Aorta (tissue), 5 donors: ENCODE data around the gene PTPRG. TPM values are rescaled to one million over a fixed set of nuclear protein-coding genes. Genes with fewer than 3 reads are reported as not detected.

ENCODE experiments used
- ATAC-seq: fragments of 200-7000 bp; cut with Tn5 transposase; one replicate; pipeline ENCODE4 v1.9.1; 2022; ENCODE audit warnings: moderate library complexity; ENCODE audit not compliant: low FRiP score
- DNase-seq, 2 donors: peaks; one replicate each; pipeline ENCODE4 v3.0.0-alpha.2; 2020
- H3K27ac ChIP-seq, 2 donors: one replicate each; pipeline ENCODE4 v1.5.1; 2013; ENCODE audit warnings: low read length in 2 of 2, mild to moderate bottlenecking in 2 of 2, moderate library complexity in 2 of 2, control low read depth in 1 of 2, inconsistent platforms in 1 of 2, low read depth in 1 of 2
- H3K27me3 ChIP-seq, 2 donors: one replicate each; pipeline ENCODE4 v1.6.1; 2013; ENCODE audit warnings: control low read depth in 1 of 2, low read length in 1 of 2, mild to moderate bottlenecking in 1 of 2, moderate library complexity in 1 of 2; ENCODE audit not compliant: insufficient read depth in 2 of 2, control insufficient read depth in 1 of 2
- H3K36me3 ChIP-seq, 2 donors: one replicate each; pipeline ENCODE4 v1.6.1; 2013; ENCODE audit warnings: control low read depth in 1 of 2, low read length in 1 of 2, mild to moderate bottlenecking in 1 of 2; ENCODE audit not compliant: insufficient read depth in 2 of 2, control insufficient read depth in 1 of 2
- H3K4me1 ChIP-seq, 2 donors: one replicate each; pipeline ENCODE4 v1.6.1; 2013; ENCODE audit warnings: low read length in 2 of 2, control low read depth in 1 of 2, mild to moderate bottlenecking in 1 of 2, moderate library complexity in 1 of 2; ENCODE audit not compliant: insufficient read depth in 2 of 2, control insufficient read depth in 1 of 2
- H3K4me3 ChIP-seq, 2 donors: one replicate each; pipeline ENCODE4 v1.5.1; 2013; ENCODE audit warnings: low read length in 2 of 2, control low read depth in 1 of 2, mild to moderate bottlenecking in 1 of 2
- H3K9me3 ChIP-seq: one replicate; pipeline ENCODE4 v1.6.1; 2013; ENCODE audit warnings: mild to moderate bottlenecking, low read length; ENCODE audit not compliant: control insufficient read depth
- WGBS, 2 donors: extraction: QIAGEN DNeasy Blood & Tissue Kit; methylation state at CpG; one replicate each; pipeline ENCODE4 v1.1.7; 2013; 5-methylcytosine and 5-hydroxymethylcytosine counted together
- intact Hi-C, 2 donors: fragments of 100-400 bp; cut with DNase I; formaldehyde crosslinking; loops; one replicate each; pipeline versions ENCODE4 v1.14.2 to v1.15.0; 2022
- polyA plus RNA-seq, 2 donors: library from polyadenylated mRNA; stranded (reverse); fragments of 200-250 nt; gene quantifications; one replicate each; pipeline ENCODE4 v1.2.3, GENCODE V29; 2013
- total RNA-seq, 2 donors: library from RNA; stranded (reverse); fragmentation: NEBNext Ultra II Directional; extraction: Animal tissue kit (Norgen Biotek cat#: 25700); gene quantifications; one replicate each; pipeline ENCODE4 v1.2.1, GENCODE V29; 2021
- donor health status: healthy with polysubstance abuse.
- donor health status: Bipolar disorder and iron deficiency.
- donor health status: DM: no; HTN: no; CAD: no.
- donor health status: DM: no; HTN: no; CAD: no.
- donor health status: DM: yes; HTN: yes; CAD: no.

The PTPRG gene
- total and polyA plus RNA-seq, 4 donors, result 5.3 to 150 (median 52.4) TPM

DNA sequence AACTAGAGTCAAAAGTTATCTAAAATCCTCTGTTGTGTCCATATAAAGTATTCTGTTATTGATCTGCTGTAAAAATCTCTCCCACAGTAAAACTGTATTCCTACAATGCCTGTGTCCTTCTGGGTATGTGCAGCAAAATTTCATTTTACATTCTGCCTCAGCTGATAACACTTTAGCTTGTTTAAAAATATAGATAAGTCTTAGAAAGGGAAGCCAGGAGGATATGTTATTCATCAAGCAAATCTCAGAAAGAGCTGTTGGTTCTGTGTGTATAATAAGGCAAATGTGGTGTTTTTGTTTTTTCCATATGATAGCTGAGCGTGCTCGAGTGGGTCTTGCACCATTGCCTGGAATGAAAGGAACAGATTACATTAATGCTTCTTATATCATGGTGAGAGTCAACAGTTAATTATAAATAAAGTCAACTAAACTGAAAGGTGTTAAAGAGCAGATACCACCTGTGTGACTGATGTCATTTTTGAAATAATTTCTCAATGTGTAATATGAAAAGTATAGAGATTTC lies 715.3 kb downstream of the PTPRG start:
- intact Hi-C loops, result no loop called here
- WGBS, 2 donors, result 91 to 94% methylated on average over 2 of the region's 2 CpGs
- no peak overlapping the region for H3K4me3 ChIP-seq
- DNase-seq (no peak), ATAC-seq (no peak)
- no peaks in the 10 kb centered on the region for H3K9me3 ChIP-seq
- H3K27ac ChIP-seq, result no peak overlapping the region
- H3K27me3 ChIP-seq, result no peaks in the 10 kb centered on the region
- H3K36me3 ChIP-seq, result peaks cover 3 to 5% of the 10 kb centered on the region in 2 donors
- H3K4me1 ChIP-seq, result no peaks in the 10 kb centered on the region

DNA sequence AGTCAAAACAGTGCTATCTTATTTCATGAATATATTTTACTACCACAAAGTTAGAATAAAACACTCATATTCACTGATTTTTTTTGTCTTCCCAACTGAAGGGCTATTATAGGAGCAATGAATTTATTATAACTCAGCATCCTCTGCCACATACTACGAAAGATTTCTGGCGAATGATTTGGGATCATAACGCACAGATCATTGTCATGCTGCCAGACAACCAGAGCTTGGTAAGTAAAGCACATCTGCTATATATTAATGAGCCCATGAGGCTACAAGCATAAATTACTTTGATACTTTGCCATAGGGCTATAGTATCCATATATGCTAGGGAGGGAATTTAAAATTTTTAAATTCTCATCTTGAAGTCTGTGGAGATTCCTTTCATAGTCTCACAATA lies 716.1 kb downstream of the PTPRG start:
- H3K9me3 ChIP-seq, result no peaks in the 10 kb centered on the region
- no peaks in the 10 kb centered on the region for H3K27me3 ChIP-seq
- intact Hi-C loops, result no loop called here
- peaks cover 3 to 5% of the 10 kb centered on the region in 2 donors for H3K36me3 ChIP-seq
- WGBS, 2 donors, result 88 to 92% methylated on average over 3 of the region's 3 CpGs
- H3K4me3 ChIP-seq, result no peak overlapping the region
- H3K4me1 ChIP-seq, result no peaks in the 10 kb centered on the region
- ATAC-seq (no peak), DNase-seq (no peak)
- H3K27ac ChIP-seq, result no peak overlapping the region

DNA sequence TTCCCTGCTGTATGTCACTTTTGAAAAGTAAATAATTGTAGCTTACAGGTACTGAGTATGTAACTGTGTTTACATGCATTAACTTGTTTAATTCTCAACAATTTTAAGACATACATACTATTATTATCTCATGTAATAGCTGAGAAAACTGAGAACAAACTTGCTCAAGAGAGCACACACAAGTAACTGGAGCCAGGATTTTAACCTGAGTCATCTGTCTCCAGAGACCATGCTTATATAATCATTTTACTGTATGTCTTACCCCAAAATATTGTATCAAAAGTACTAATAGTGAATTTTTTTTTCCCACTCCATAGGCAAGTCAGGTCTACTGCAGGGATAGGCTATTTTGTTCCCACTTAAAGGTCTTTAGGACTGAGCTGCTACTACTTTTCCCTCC lies 716.6 kb downstream of the PTPRG start:
- Histone ChIP-seq H3K4me3 (no peak overlapping the region), H3K27me3 (no peaks in the 10 kb centered on the region), H3K36me3 (peaks cover 2 to 5% of the 10 kb centered on the region in 2 donors), H3K9me3 (no peaks in the 10 kb centered on the region), H3K27ac (no peak overlapping the region), H3K4me1 (no peaks in the 10 kb centered on the region)
- no peak for DNase-seq
- ATAC-seq, result no peak
- intact Hi-C loops, result no loop called here

DNA sequence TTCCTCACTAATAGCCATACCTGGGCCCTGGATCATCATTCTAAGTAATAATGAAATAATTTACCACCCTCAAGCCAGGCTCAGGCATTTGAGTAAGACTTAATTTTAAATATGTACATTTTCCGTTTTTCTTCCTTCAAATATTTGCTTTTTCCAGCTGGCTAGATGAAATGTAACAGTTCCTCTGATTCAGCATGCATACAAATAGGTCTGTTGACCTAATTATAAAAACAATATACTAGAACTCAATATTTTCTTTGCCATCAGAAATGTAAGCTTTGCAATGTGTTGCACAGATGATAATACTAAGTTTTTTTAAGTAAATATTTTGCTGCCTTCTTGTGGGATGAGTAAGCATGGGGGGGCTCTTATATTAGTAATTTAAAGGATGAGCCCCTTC lies 720.4 kb downstream of the PTPRG start:
- WGBS, 2 donors, result 59 to 88% methylated on average over 1 of the region's 1 CpG
- H3K9me3 ChIP-seq, result no peaks in the 10 kb centered on the region
- no peak for ATAC-seq
- H3K36me3 ChIP-seq, result peaks cover 0 to 3% of the 10 kb centered on the region in 2 donors
- no peaks in the 10 kb centered on the region for H3K4me1 ChIP-seq
- H3K27ac ChIP-seq, result no peak overlapping the region
- intact Hi-C loops, result no loop called here
- H3K4me3 ChIP-seq, result no peak overlapping the region
- no peaks in the 10 kb centered on the region for H3K27me3 ChIP-seq
- no peak for DNase-seq

DNA sequence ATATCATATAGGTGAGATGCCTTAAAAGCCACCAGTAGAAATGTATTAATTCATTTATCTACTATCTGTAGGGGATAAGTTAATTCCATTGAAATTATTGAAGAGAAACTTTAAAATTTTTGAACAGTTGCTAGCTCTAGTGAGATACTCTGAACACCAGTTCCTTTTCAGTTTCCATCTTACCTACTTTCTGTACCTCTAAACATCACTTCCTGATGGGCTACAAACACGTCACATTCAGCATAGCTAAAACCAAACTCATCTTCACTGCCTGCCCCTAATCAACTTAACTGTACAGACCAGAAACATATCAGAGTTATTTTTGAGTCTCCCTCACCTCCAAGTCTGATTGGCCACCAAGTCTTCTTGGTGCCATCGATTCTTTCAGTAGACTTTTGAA lies 723.1 kb downstream of the PTPRG start:
- ATAC-seq, result no peak
- intact Hi-C loops, result no loop called here
- Histone ChIP-seq H3K36me3 (peaks cover 0 to 3% of the 10 kb centered on the region in 2 donors), H3K27me3 (no peaks in the 10 kb centered on the region), H3K27ac (no peak overlapping the region), H3K4me1 (no peaks in the 10 kb centered on the region), H3K9me3 (no peaks in the 10 kb centered on the region), H3K4me3 (no peak overlapping the region)
- WGBS, 2 donors, result 92% methylated on average over 2 of the region's 2 CpGs
- no peak for DNase-seq

DNA sequence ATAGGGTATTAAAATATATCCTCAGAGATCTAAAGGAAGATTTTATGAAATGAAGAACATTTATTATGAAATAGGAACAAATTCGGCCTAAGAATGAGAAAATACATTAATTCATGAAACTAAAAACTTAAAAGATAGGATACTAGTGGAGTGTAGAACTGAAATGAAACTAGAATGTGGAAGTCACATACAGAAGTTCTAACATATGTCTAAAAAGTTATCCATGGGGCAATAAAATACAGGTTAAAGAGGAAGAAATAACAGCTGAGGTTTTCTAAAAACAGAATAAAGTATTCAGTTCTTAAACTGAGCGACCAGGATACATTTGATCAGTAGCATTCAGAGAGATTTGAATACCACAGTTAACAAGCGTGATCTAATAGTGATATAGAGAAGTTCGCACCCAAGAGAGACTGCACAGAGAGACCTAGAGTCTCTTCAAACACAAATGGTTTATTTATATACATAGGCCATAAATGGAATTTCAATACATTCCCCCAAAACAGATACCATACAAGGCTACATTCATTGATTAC lies 726.1 kb downstream of the PTPRG start:
- ATAC-seq (no peak), DNase-seq (no peak)
- intact Hi-C loops, result no loop called here
- Histone ChIP-seq H3K9me3 (no peaks in the 10 kb centered on the region), H3K4me1 (no peaks in the 10 kb centered on the region), H3K36me3 (peaks cover 0 to 8% of the 10 kb centered on the region in 2 donors), H3K27me3 (no peaks in the 10 kb centered on the region), H3K4me3 (no peak overlapping the region), H3K27ac (no peak overlapping the region)
- WGBS, 2 donors, result 91 to 97% methylated on average over 4 of the region's 4 CpGs

DNA sequence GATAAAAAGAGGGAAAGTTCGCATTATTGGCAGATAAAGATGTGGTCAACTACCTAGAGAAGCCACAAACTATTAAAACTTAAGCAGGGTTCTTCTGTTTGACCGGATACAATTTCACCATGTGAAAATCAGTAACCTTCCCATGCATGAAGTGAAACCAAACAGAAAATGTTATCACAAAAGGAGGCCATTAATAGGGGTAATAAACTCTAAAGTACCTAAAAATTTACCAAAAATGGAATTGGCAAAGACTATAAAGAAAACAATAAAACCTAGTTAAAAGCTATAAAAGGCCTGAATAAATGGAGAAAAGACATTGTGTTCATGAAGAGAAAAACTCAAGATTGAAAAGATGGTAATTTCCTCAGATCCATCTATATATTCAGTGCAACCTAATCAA lies 728.6 kb downstream of the PTPRG start:
- H3K27me3 ChIP-seq, result no peaks in the 10 kb centered on the region
- no peaks in the 10 kb centered on the region for H3K4me1 ChIP-seq
- intact Hi-C loops, result no loop called here
- no peak overlapping the region for H3K27ac ChIP-seq
- no peak overlapping the region for H3K4me3 ChIP-seq
- ATAC-seq, result no peak
- H3K9me3 ChIP-seq, result no peaks in the 10 kb centered on the region
- no peak for DNase-seq
- WGBS, 2 donors, result 96 to 97% methylated on average over 2 of the region's 2 CpGs
- peaks cover 2 to 10% of the 10 kb centered on the region in 2 donors for H3K36me3 ChIP-seq

DNA sequence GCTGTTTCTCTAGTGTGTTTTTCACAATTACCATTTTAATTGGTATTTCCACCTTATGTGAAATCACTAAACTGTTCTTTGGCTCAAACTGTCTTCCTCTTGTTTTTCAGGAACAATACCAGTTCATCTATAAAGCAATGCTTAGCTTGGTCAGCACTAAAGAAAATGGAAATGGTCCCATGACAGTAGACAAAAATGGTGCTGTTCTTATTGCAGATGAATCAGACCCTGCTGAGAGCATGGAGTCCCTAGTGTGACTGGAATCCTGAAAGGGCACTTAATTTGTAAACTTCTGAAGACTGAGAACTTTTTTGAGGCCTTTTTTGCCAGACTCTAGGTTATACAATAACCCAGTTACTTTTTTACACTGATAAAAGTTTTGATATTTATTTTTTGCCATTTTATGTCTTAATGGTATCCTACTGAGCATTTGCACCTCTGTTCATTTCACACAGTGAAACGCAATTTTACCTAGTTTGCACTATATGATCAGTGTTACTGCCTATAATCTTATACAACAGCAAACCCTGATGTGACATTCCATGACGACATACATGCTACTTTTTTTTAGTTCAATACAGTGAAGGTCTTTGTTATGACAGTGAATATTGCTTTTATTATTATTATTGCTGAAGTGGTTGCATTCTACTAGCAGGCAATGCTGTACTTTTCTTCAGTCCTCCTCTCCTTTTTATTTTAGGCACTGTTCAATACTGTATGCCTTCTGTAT lies 731.8 kb downstream of the PTPRG start:
- DNase-seq (no peak), ATAC-seq (no peak)
- H3K4me1 ChIP-seq, result no peaks in the 10 kb centered on the region
- H3K27ac ChIP-seq, result no peak overlapping the region
- no peaks in the 10 kb centered on the region for H3K27me3 ChIP-seq
- no peaks in the 10 kb centered on the region for H3K9me3 ChIP-seq
- 89 to 93% methylated on average over 2 of the region's 2 CpGs for WGBS, 2 donors
- peaks cover 2 to 10% of the 10 kb centered on the region in 2 donors for H3K36me3 ChIP-seq
- no peak overlapping the region for H3K4me3 ChIP-seq
- intact Hi-C loops, result no loop called here

DNA sequence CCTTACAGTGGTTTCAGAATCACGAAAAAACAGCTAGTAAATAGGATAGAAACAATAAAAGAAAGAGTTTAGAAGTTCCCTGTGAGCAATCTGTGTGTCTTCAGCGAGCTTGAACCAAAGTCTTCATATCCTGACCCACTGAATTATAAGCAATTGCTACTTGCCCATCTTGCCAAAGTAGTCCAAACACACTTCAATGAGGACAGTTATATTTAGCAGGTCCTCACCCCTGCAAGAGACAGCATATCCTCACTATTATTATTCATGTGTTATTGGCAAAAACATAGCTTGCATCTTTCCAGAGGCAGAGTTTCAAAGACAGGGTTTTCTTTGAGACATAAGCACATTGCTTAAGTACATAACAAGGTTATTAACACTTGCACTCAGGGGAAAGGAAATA lies 734.2 kb downstream of the PTPRG start:
- intact Hi-C loops, result no loop called here
- Histone ChIP-seq H3K9me3 (no peaks in the 10 kb centered on the region), H3K27ac (no peak overlapping the region), H3K27me3 (no peaks in the 10 kb centered on the region), H3K36me3 (peaks cover 2 to 10% of the 10 kb centered on the region in 2 donors), H3K4me3 (no peak overlapping the region), H3K4me1 (no peaks in the 10 kb centered on the region)
- ATAC-seq, result no peak
- 93 to 95% methylated on average over 2 of the region's 2 CpGs for WGBS, 2 donors
- no peak for DNase-seq
